Left ventricle myocardium inferior (tissue), 1 donor: Measurements from ENCODE around the gene RAB1B. TPM values are rescaled to one million over a fixed set of nuclear protein-coding genes. Genes with fewer than 3 reads are reported as not detected.

ENCODE experiments used
- DNase-seq: peaks from one replicate; pipeline ENCODE4 v3.0.0-alpha.2; 2020
- H3K27ac ChIP-seq: fragments of 200-600 bp; replicated peaks from 2 replicates; pipeline ENCODE4 v1.8.0; 2021
- H3K27me3 ChIP-seq: fragments of 200-600 bp; 2 replicates; pipeline ENCODE4 v1.8.0; 2021; ENCODE audit warnings: low read depth
- H3K36me3 ChIP-seq: fragments of 200-600 bp; 2 replicates; pipeline ENCODE4 v1.8.0; 2021
- H3K4me1 ChIP-seq: fragments of 200-600 bp; 2 replicates; pipeline ENCODE4 v1.8.0; 2021
- H3K4me3 ChIP-seq: fragments of 200-600 bp; 2 replicates; pipeline ENCODE4 v1.8.0; 2021; ENCODE audit warnings: mild to moderate bottlenecking, moderate library complexity
- H3K9me3 ChIP-seq: fragments of 200-600 bp; replicated peaks from 2 replicates; pipeline ENCODE4 v1.8.0; 2021
- intact Hi-C: fragments of 100-400 bp; cut with micrococcal nuclease; formaldehyde crosslinking; loops from one replicate; pipeline ENCODE4 v1.11.0; 2022
- total RNA-seq: library from RNA; stranded (reverse); fragmentation: NEBNext Ultra II Directional; extraction: Animal tissue kit (Norgen Biotek cat#: 25700); gene quantifications from one replicate; pipeline ENCODE4 v1.2.1, GENCODE V29; 2021
- TF ChIP-seq, protein P1 (sequence below): fragments of 200-600 bp; IDR thresholded peaks from 2 replicates; pipeline ENCODE4 v1.8.0; 2021; ENCODE audit warnings: antibody characterized with exemption, mild to moderate bottlenecking, borderline replicate concordance
- donor health status: DM: no; HTN: yes; CAD: no; lungs with severe emphysema.

Gene RAB1B
- total RNA-seq, 1 donor from 2014 or later = 116 TPM

DNA sequence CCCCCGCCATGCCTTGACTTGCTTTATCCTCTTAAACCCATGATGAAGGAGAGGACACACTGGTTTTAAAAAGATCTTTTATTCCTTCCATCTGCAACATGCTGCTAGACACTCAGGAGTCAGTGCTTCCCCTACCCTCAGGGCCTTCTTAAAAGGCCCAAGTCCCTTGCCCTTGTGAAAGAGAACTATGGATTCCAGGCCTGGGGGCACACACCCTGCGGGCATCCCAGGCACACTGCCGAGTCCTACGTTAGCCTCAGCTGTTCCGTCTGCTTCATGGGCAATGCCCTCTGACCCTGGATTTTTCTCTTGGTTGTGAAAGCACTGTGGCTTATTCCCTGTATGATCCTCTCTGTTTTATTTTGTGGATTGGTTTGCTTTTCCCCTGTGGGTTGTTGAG is 35.1 kb upstream of the RAB1B start:
- intact Hi-C loops = no loop called here
- TF ChIP-seq, protein P1, sequence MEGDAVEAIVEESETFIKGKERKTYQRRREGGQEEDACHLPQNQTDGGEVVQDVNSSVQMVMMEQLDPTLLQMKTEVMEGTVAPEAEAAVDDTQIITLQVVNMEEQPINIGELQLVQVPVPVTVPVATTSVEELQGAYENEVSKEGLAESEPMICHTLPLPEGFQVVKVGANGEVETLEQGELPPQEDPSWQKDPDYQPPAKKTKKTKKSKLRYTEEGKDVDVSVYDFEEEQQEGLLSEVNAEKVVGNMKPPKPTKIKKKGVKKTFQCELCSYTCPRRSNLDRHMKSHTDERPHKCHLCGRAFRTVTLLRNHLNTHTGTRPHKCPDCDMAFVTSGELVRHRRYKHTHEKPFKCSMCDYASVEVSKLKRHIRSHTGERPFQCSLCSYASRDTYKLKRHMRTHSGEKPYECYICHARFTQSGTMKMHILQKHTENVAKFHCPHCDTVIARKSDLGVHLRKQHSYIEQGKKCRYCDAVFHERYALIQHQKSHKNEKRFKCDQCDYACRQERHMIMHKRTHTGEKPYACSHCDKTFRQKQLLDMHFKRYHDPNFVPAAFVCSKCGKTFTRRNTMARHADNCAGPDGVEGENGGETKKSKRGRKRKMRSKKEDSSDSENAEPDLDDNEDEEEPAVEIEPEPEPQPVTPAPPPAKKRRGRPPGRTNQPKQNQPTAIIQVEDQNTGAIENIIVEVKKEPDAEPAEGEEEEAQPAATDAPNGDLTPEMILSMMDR = no peak
- no peaks in the 10 kb centered on the region for H3K27me3 ChIP-seq

DNA sequence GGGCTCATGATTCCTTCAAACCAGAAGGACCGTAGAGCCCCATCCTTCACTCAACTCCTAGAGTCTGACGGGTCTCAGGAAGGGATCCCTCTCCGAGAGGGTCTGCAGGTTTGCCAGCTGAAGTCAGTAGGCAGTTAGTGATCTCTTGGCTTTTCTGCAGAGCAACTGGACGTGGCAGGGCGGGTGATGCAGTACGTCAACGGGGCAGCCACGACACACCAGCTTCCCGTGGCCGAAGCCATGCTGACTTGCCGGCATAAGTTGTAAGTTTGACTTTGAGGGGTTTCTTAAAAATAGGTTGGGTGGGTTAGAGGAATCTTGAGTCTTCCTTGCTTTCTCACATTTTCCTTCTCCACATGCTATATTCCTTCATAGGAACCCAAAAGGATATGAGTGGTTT is 33.3 kb upstream of the RAB1B start:
- no peaks in the 10 kb centered on the region for H3K9me3 ChIP-seq
- no peak for DNase-seq
- H3K27ac ChIP-seq = no peak overlapping the region
- peaks cover 84% of the 10 kb centered on the region for H3K36me3 ChIP-seq
- no peaks in the 10 kb centered on the region for H3K27me3 ChIP-seq
- intact Hi-C loops = no loop called here
- H3K4me1 ChIP-seq = no peaks in the 10 kb centered on the region
- H3K4me3 ChIP-seq = no peak overlapping the region
- TF ChIP-seq, protein P1 = no peak

More for the DNA sequence above, 35.1 kb upstream of the RAB1B start:
- H3K4me3 ChIP-seq = no peak overlapping the region
- no peak overlapping the region for H3K27ac ChIP-seq
- DNase-seq = no peak
- no peaks in the 10 kb centered on the region for H3K4me1 ChIP-seq
- H3K36me3 ChIP-seq = peaks cover 73% of the 10 kb centered on the region
- no peaks in the 10 kb centered on the region for H3K9me3 ChIP-seq

GRCh38 chr11:66237867-66238266 is 30.6 kb upstream of the RAB1B start:
- DNase-seq = no peak
- no peak overlapping the region for H3K27ac ChIP-seq
- H3K27me3 ChIP-seq = no peaks in the 10 kb centered on the region
- peaks cover 14% of the 10 kb centered on the region for H3K4me1 ChIP-seq
- no peaks in the 10 kb centered on the region for H3K9me3 ChIP-seq
- H3K36me3 ChIP-seq = peaks cover 87% of the 10 kb centered on the region
- H3K4me3 ChIP-seq = no peak overlapping the region
- intact Hi-C loops = no loop called here
- TF ChIP-seq, protein P1 = no peak

GRCh38 chr11:66238786-66239413 is 29.5 kb upstream of the RAB1B start:
- H3K9me3 ChIP-seq = no peaks in the 10 kb centered on the region
- peaks cover 14% of the 10 kb centered on the region for H3K4me1 ChIP-seq
- no peak overlapping the region for H3K4me3 ChIP-seq
- intact Hi-C loops = no loop called here
- H3K36me3 ChIP-seq = peaks cover 85% of the 10 kb centered on the region
- TF ChIP-seq, protein P1 = no peak
- DNase-seq = no peak
- H3K27ac ChIP-seq = no peak overlapping the region
- H3K27me3 ChIP-seq = no peaks in the 10 kb centered on the region

DNA sequence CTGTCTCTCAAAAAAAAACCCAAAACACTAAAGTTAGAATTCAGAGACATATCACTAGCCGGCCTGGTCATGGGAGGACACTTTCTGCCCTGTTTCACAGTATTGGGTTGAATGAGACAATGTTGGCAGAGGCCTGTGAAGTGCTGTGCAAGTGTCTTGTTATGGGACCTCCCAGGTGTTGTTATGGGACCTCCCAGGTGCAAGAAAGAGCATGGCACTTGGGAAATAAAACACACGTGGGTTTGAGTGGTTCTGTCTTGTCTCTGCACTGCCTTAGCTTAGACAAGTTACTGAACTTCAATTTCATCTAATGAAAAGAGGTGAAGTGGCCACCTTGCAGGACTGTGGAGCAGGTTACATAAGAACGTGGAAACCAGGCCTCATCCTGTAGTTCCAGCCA is 28.9 kb upstream of the RAB1B start:
- Histone ChIP-seq H3K27ac (no peak overlapping the region), H3K4me1 (peaks cover 14% of the 10 kb centered on the region), H3K36me3 (peaks cover 79% of the 10 kb centered on the region), H3K27me3 (no peaks in the 10 kb centered on the region), H3K4me3 (no peak overlapping the region), H3K9me3 (no peaks in the 10 kb centered on the region)
- intact Hi-C loops = no loop called here
- TF ChIP-seq, protein P1 = no peak
- DNase-seq = no peak
